ENCODE results near the gene ELL. TPM values are rescaled to one million over a fixed set of nuclear protein-coding genes. Genes with fewer than 3 reads are reported as not detected.
A peak's percentile ranks its signal among the peaks of the same experiment; 100 is the strongest.

The ELL gene
- total and polyA plus RNA-seq, 9 of the 15 experiments (the other 6 are each of a cell fraction or from before 2014, with no cell fraction given), result 0.24 to 22.5 (median 4.1) TPM

DNA sequence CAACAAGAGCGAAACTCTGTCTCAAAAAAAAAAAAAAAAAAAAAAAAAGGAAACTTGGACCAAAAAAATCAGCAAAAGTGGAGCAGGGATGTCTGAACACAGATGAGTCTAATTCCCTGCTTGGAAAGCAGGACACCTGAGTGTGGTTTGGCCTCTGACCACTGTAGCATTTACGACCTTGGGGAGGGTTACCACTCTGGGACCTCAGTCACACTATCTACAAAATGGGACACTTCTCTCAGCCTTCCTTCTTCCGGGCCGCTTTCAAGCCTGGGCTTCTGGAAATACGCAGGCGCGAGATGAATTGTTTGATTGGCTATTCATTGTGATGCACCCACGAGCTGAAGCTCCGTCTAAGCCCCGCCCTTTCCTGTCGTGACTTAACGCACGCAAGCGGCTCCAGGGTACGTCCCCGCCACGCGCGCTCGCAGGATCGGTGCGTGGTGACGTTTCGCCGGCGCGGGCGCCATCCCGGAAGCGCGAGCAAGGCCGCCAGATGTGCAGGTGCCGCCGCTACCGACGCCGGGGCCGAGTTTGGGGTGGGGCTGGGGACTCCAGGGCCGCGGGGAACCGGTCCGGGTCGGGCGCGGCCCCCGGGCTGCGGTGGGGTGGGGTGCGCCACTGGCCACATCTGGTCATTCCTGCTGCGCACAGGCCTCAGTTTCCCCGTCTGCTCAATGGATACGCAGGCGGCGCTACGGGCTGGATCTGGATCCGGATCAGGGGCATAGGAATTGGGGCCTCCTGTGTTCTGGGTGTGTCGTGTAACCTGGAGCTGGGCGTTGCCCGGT is 35.7 kb upstream of the ELL start, which contains the start of gene KXD1 (continued):
- TF ChIP-seq, protein P1, sequence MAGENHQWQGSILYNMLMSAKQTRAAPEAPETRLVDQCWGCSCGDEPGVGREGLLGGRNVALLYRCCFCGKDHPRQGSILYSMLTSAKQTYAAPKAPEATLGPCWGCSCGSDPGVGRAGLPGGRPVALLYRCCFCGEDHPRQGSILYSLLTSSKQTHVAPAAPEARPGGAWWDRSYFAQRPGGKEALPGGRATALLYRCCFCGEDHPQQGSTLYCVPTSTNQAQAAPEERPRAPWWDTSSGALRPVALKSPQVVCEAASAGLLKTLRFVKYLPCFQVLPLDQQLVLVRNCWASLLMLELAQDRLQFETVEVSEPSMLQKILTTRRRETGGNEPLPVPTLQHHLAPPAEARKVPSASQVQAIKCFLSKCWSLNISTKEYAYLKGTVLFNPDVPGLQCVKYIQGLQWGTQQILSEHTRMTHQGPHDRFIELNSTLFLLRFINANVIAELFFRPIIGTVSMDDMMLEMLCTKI (IDR thresholded peaks at IDR 0.05; ENCODE audit: partially characterized antibody), result no peak
- TF ChIP-seq PCBP2 (IDR thresholded peaks at IDR 0.05; ENCODE audit: low read depth, low read length, poor library complexity, severe bottlenecking) (no peak), HDAC2 (IDR thresholded peaks at IDR 0.05) (peak; percentile 99), NFRKB (IDR thresholded peaks at IDR 0.05; ENCODE audit: low read depth) (peak; percentile 54), MTA1 (IDR thresholded peaks at IDR 0.05; ENCODE audit: borderline replicate concordance) (peak; percentile 93), SP2 (IDR thresholded peaks at IDR 0.05; ENCODE audit: extremely low read depth, low read depth, low read length, poor library complexity, severe bottlenecking) (no peak), XRCC3 (IDR thresholded peaks at IDR 0.05) (no peak), TCF3 (CRISPR knock-in tag; IDR thresholded peaks at IDR 0.05) (no peak; the same call in 1 of the 2 replicates), CHCHD3 (CRISPR knock-in tag; IDR thresholded peaks at IDR 0.05) (no peak), ZNF431 (CRISPR knock-in tag; IDR thresholded peaks at IDR 0.05) (0 out of 2 replicates have a peak, but pooled peaks have one; percentile 24), MTA2 (IDR thresholded peaks at IDR 0.05; ENCODE audit: low read depth) (peak; percentile 40; the same call in 1 of the 2 replicates), FUS (optimal IDR thresholded peaks at IDR 0.05; ENCODE audit: low read depth, low read length) (no peak), SNAPC5 (CRISPR knock-in tag; IDR thresholded peaks at IDR 0.05) (no peak), HNRNPLL (IDR thresholded peaks at IDR 0.05; ENCODE audit: low read depth, low read length, poor library complexity, severe bottlenecking) (peak; percentile 73), HLTF (IDR thresholded peaks at IDR 0.05) (peak; percentile 38; the same call in 1 of the 2 replicates), ZNF121 (CRISPR knock-in tag; conservative IDR thresholded peaks at IDR 0.05) (peak; percentile 23; the same call in 1 of the 2 replicates), DACH1 (IDR thresholded peaks at IDR 0.05; ENCODE audit: partially characterized antibody) (peak; percentile 67), USF1 (CRISPR knock-in tag; IDR thresholded peaks at IDR 0.05) (peak; percentile 20; the same call in 1 of the 2 replicates), PHF8 (IDR thresholded peaks at IDR 0.05; ENCODE audit: borderline replicate concordance, low read length) (peak; percentile 78; the same call in 1 of the 2 replicates), MEIS2 (IDR thresholded peaks at IDR 0.05; ENCODE audit: partially characterized antibody) (peak; percentile 65), ARID3A (IDR thresholded peaks at IDR 0.05; ENCODE audit: borderline replicate concordance, low read depth, low read length) (no peak), ZNF436 (CRISPR knock-in tag; IDR thresholded peaks at IDR 0.05) (no peak), FIP1L1 (IDR thresholded peaks at IDR 0.05; ENCODE audit: low read depth, low read length, poor library complexity, severe bottlenecking) (no peak)
- TF ChIP-seq, protein P2, sequence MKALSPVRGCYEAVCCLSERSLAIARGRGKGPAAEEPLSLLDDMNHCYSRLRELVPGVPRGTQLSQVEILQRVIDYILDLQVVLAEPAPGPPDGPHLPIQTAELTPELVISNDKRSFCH (CRISPR knock-in tag; IDR thresholded peaks at IDR 0.05), result no peak
- TF ChIP-seq, protein P2 (tag; IDR thresholded peaks at IDR 0.05), result peak; percentile 66
